Measurements from ENCODE around the gene LAMTOR5. TPM values are rescaled to one million over a fixed set of nuclear protein-coding genes. Genes with fewer than 3 reads are reported as not detected.
A peak's percentile ranks its signal among the peaks of the same experiment; 100 is the strongest.

The LAMTOR5 gene
- total and polyA plus RNA-seq, 8 donors: 8.5 to 440 (median 48.8) TPM; not detected in 1

- WGBS, 5 donors: 63 to 80% (median 74%) methylated on average over 7 of the region's 7 CpGs
These were observed 29.1 kb upstream of the LAMTOR5 start for GRCh38 chr1:110436635-110437034.

GRCh38 chr1:110434946-110435345, 27.5 kb upstream of the LAMTOR5 start:
- intact Hi-C loops (cut with DNase I; ENCODE audit: low total_unique reads): no loop called here
- TF ChIP-seq POLR2A (IDR thresholded peaks at IDR 0.05): no peak
- no peak for TF ChIP-seq EP300 (IDR thresholded peaks at IDR 0.05)
- TF ChIP-seq POLR2AphosphoS5 (IDR thresholded peaks at IDR 0.05): no peak
- TF ChIP-seq CTCF (IDR thresholded peaks at IDR 0.05): no peak
- no peaks in the 10 kb centered on the region for H3K36me3 ChIP-seq
- no peak overlapping the region for H3K27ac ChIP-seq
- 73 to 87% (median 74%) methylated on average over 3 of the region's 3 CpGs for WGBS, 5 donors
- no peaks in the 10 kb centered on the region for H3K9me3 ChIP-seq
- H3K4me1 ChIP-seq: no peaks in the 10 kb centered on the region
- H3K4me3 ChIP-seq: no peak overlapping the region
- peaks cover 0 to 19% (median 0%) of the 10 kb centered on the region in 3 donors for H3K27me3 ChIP-seq
- DNase-seq: no peak

More at GRCh38 chr1:110436635-110437034, 29.1 kb upstream of the LAMTOR5 start:
- intact Hi-C loops (cut with DNase I; ENCODE audit: low total_unique reads): no loop called here
- no peak overlapping the region for H3K4me3 ChIP-seq
- peaks cover 0 to 12% (median 7%) of the 10 kb centered on the region in 4 donors for H3K4me1 ChIP-seq
- no peak for TF ChIP-seq POLR2A (IDR thresholded peaks at IDR 0.05)
- no peak for TF ChIP-seq EP300 (IDR thresholded peaks at IDR 0.05)
- TF ChIP-seq POLR2AphosphoS5 (IDR thresholded peaks at IDR 0.05): no peak
- no peak for TF ChIP-seq CTCF (IDR thresholded peaks at IDR 0.05)
- no peak for DNase-seq
- no peak overlapping the region for H3K27ac ChIP-seq
- no peaks in the 10 kb centered on the region for H3K9me3 ChIP-seq
- H3K36me3 ChIP-seq: no peaks in the 10 kb centered on the region
- peaks cover 0 to 3% (median 0%) of the 10 kb centered on the region in 3 donors for H3K27me3 ChIP-seq

GRCh38 chr1:110433803-110434202, 26.3 kb upstream of the LAMTOR5 start:
- Histone ChIP-seq H3K27ac (no peak overlapping the region), H3K4me3 (no peak overlapping the region), H3K4me1 (no peaks in the 10 kb centered on the region), H3K9me3 (no peaks in the 10 kb centered on the region), H3K27me3 (peaks cover 0 to 19% (median 0%) of the 10 kb centered on the region in 3 donors), H3K36me3 (no peaks in the 10 kb centered on the region)
- 31 to 85% (median 51%) methylated on average over 1 to 3 of the region's 3 CpGs for WGBS, 5 donors
- intact Hi-C loops (cut with DNase I; ENCODE audit: low total_unique reads): no loop called here
- TF ChIP-seq CTCF (IDR thresholded peaks at IDR 0.05) (no peak), POLR2A (IDR thresholded peaks at IDR 0.05) (no peak), POLR2AphosphoS5 (IDR thresholded peaks at IDR 0.05) (no peak), EP300 (IDR thresholded peaks at IDR 0.05) (no peak)
- DNase-seq: peak; percentile 34 to 51

- intact Hi-C loops (cut with DNase I; ENCODE audit: low total_unique reads): no loop called here
- no peak for DNase-seq
- H3K27ac ChIP-seq: no peak overlapping the region
- WGBS, 5 donors: 77 to 88% (median 83%) methylated on average over 2 of the region's 2 CpGs
- H3K36me3 ChIP-seq: no peaks in the 10 kb centered on the region
- TF ChIP-seq CTCF (IDR thresholded peaks at IDR 0.05) (no peak), EP300 (IDR thresholded peaks at IDR 0.05) (no peak), POLR2AphosphoS5 (IDR thresholded peaks at IDR 0.05) (no peak), POLR2A (IDR thresholded peaks at IDR 0.05) (no peak)
- H3K27me3 ChIP-seq: peaks cover 0 to 19% (median 0%) of the 10 kb centered on the region in 3 donors
- H3K4me1 ChIP-seq: no peaks in the 10 kb centered on the region
- no peaks in the 10 kb centered on the region for H3K9me3 ChIP-seq
- H3K4me3 ChIP-seq: no peak overlapping the region
These were observed 25.7 kb upstream of the LAMTOR5 start for GRCh38 chr1:110433213-110433612.
